ENCODE measurements around the gene RAMP1.

Gene RAMP1

DNA sequence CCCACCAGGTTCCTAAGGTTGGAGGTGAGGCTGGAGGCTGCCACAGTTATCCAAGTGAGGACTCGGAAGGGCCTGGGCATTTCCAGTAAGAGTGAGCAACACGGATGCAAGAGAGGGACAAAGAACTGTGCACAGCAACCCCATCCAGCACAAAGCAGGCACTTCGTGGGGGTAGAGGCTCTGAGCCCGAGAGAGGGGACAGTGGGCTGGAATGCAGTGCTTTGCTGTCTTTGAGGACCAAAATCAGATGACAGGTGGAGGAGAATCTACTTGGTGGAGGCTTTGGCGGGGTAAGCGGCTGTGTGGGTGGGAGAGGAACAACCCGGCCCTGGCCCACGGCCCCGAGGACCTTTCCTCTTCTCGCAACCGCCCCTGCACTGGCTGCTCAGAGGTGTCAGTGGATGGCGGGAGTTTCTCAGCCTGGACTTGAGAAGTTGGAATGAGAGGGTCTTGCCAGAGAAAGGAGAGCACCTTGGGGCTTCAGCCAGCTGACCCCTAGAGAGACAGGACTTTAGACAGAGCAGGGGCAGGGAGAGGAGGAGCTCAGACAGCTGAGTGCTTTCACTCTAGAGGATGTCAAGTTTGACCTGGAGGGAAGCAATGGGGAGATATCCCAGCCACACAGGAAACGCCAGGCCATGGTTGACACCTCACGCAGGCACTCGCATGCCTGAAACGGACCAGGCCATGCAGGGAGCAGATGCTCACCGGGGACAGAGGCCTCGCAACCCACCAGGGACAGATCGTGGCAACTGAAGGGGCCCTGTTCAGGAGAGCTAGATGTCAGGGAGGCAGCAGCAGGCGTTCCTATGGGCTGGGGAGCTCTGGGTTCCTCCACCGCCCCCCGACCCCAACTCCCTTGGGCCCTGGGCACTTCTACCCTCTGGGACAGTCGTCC is 11.6 kb downstream of the RAMP1 start:
- no peak overlapping the region for H3K4me3 ChIP-seq (replicated peaks; ENCODE audit: low read depth, low read length)
- TF ChIP-seq, protein P1, sequence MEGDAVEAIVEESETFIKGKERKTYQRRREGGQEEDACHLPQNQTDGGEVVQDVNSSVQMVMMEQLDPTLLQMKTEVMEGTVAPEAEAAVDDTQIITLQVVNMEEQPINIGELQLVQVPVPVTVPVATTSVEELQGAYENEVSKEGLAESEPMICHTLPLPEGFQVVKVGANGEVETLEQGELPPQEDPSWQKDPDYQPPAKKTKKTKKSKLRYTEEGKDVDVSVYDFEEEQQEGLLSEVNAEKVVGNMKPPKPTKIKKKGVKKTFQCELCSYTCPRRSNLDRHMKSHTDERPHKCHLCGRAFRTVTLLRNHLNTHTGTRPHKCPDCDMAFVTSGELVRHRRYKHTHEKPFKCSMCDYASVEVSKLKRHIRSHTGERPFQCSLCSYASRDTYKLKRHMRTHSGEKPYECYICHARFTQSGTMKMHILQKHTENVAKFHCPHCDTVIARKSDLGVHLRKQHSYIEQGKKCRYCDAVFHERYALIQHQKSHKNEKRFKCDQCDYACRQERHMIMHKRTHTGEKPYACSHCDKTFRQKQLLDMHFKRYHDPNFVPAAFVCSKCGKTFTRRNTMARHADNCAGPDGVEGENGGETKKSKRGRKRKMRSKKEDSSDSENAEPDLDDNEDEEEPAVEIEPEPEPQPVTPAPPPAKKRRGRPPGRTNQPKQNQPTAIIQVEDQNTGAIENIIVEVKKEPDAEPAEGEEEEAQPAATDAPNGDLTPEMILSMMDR (IDR thresholded peaks at IDR 0.05; ENCODE audit: insufficient read depth, low read length, poor library complexity, severe bottlenecking): no peak
- no peaks in the 10 kb centered on the region for H3K36me3 ChIP-seq (ENCODE audit: control insufficient read depth, insufficient read depth, low read length)
- no peak for DNase-seq (ENCODE audit: extremely low read depth, insufficient read length)
- no peaks in the 10 kb centered on the region; the same call in none of the 2 replicates for H3K27me3 ChIP-seq (replicated peaks; ENCODE audit: control insufficient read depth, insufficient read depth, low read length)

DNA sequence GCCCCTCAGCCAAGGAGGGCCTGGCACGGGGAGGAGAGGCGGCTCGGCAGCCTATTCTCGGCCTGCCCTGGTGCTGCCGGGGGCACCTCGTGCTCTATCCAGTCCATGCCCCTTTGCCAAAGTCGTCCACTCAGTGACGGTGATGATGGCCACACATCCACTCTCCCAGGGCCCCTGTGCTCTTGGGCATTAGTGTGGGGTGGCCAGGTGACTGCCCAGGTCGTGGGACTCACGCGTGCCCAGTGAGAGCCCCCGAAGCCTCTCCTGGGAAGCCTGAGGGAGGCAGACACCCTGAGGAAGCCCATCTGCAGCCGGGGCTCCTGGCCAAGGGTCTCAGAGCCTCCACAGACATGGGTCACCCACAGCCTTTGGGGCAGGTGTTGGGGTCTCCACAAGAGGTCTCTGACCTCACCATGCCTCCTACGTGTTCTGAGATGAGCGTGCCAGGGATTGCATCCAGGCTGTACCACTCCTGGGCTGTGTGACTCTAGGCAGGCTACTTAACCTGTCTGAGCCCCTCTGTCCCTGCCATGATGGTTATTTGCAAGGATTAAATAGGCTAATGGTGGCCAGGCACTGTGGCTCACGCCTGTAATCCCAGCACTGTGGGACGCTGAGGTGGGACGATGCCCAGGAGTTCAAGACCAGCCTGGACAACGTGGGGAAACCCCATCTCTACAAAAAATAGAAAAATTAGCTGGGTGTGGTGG is 12.9 kb downstream of the RAMP1 start:
- no peaks in the 10 kb centered on the region; the same call in none of the 2 replicates for H3K27me3 ChIP-seq (replicated peaks; ENCODE audit: control insufficient read depth, insufficient read depth, low read length)
- TF ChIP-seq, protein P1 (IDR thresholded peaks at IDR 0.05; ENCODE audit: insufficient read depth, low read length, poor library complexity, severe bottlenecking): no peak
- DNase-seq (ENCODE audit: extremely low read depth, insufficient read length): no peak

DNA sequence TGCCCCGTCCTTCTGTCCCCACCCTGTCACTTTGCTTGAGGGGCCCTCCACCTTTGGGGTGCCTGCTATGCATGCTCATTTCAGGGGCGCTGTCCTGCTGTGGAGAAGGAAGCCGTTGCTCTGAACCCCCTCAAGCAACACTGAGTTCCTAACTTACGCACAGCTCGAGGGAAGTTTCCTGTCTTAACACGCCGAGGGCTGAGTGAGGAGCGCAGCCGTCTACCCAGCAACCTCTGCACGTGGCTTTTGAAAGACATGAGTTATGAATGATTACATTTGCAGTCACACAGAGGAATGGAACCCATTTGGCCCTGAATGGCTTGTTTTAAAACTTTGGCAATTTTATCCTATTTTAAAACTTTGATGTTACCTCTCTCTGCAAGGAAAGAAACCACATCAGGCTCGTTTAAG is 14.0 kb downstream of the RAMP1 start:
- DNase-seq (ENCODE audit: extremely low read depth, insufficient read length): no peak
- TF ChIP-seq, protein P1 (IDR thresholded peaks at IDR 0.05; ENCODE audit: insufficient read depth, low read length, poor library complexity, severe bottlenecking): no peak
- H3K36me3 ChIP-seq (ENCODE audit: control insufficient read depth, insufficient read depth, low read length): no peaks in the 10 kb centered on the region
- H3K4me3 ChIP-seq (replicated peaks; ENCODE audit: low read depth, low read length): no peak overlapping the region
- no peaks in the 10 kb centered on the region; the same call in none of the 2 replicates for H3K27me3 ChIP-seq (replicated peaks; ENCODE audit: control insufficient read depth, insufficient read depth, low read length)

More for the DNA sequence above, 12.9 kb downstream of the RAMP1 start:
- no peaks in the 10 kb centered on the region for H3K36me3 ChIP-seq (ENCODE audit: control insufficient read depth, insufficient read depth, low read length)
- no peak overlapping the region for H3K4me3 ChIP-seq (replicated peaks; ENCODE audit: low read depth, low read length)

DNA sequence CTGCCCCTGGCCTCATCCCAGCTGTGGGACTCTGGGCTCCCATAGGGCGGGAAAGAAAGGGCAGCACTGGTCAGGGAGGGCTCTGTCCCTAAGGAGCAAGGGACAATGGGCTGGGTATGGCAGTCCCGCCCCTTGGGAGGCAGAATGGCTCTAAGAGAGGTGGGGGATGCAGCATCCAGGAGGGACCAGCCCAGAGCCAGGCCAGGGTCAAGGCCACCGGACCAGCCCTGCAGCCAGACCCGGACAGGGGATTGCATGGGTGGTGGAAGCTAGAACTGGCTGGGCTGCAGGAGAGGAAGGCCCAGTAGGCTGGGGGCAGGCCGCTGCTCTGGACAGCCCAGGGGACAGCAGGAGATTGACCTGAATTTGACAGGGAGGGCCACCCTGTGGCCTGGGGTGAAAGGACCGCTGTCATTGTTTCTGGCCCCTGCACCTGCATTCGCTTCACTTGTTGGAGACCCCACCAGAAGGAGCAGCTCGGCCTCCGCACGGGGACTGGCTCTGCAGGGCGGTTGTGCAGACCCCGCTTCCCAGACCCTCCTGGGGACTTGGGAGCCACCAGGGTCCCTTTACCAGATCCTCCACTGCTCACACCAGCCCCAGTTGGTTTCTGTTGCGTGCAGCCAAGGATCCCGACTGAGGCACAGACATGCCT is 14.6 kb downstream of the RAMP1 start:
- no peaks in the 10 kb centered on the region; the same call in none of the 2 replicates for H3K27me3 ChIP-seq (replicated peaks; ENCODE audit: control insufficient read depth, insufficient read depth, low read length)
- no peaks in the 10 kb centered on the region for H3K36me3 ChIP-seq (ENCODE audit: control insufficient read depth, insufficient read depth, low read length)
- no peak overlapping the region for H3K4me3 ChIP-seq (replicated peaks; ENCODE audit: low read depth, low read length)
- TF ChIP-seq, protein P1 (IDR thresholded peaks at IDR 0.05; ENCODE audit: insufficient read depth, low read length, poor library complexity, severe bottlenecking): no peak
- no peak for DNase-seq (ENCODE audit: extremely low read depth, insufficient read length)

DNA sequence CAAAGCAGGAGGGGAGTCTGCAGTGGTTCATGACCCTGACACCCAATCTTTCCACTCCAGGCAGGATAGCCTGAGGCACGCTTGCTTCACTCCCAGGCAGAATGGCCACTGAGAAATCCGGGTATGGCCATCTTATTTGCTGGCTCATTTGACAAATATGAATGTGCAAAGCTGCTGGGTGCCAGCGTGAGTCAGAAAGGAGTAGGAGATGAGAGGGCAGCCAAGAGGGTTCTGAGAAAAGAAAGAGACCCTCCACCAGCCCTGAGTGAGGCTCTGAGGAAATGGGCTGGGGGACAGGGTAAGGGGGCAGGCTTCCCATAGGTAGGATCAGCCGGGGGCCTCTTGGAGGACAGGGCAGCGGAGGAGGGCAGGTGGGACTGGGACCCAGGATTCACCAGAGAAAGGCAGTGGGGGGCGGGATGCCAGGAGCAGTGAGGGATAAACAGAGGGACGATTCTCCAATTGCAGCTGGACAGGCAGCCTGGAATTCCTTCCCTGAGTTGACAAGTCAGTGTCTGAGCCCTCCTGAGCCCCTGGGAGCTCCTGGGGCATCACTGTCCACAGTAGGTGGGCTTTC is 15.2 kb downstream of the RAMP1 start:
- H3K36me3 ChIP-seq (ENCODE audit: control insufficient read depth, insufficient read depth, low read length): no peaks in the 10 kb centered on the region
- no peak for DNase-seq (ENCODE audit: extremely low read depth, insufficient read length)
- H3K27me3 ChIP-seq (replicated peaks; ENCODE audit: control insufficient read depth, insufficient read depth, low read length): no peaks in the 10 kb centered on the region; the same call in none of the 2 replicates
- H3K4me3 ChIP-seq (replicated peaks; ENCODE audit: low read depth, low read length): no peak overlapping the region
- TF ChIP-seq, protein P1 (IDR thresholded peaks at IDR 0.05; ENCODE audit: insufficient read depth, low read length, poor library complexity, severe bottlenecking): no peak
